Measurements from ENCODE around the gene NAALADL2. TPM values are rescaled to one million over a fixed set of nuclear protein-coding genes. Genes with fewer than 3 reads are reported as not detected.

NAALADL2 gene
- total RNA-seq, 1 experiment from 2014 or later, result 1.6 TPM

DNA sequence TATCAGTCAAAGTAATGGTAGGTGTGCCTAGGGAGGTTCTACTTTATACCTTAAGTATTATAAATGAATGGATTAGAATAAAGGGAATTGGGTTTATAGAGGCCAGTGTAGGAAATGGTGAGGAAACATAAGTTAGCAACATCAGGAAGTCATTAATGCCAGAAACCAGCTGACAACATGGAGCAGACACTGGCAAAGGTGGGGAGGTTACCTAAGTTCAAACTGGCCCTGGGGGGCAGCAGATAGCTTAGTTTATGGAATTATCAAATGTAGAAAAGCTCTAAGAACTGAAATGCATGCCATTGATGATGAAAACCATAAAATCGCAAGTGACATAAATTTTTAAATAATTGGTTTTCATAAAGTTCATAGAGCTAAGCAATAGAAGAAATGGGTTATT, 498.6 kb downstream of the NAALADL2 start:
- no peak overlapping the region for H4K5ac ChIP-seq (ENCODE audit: insufficient read length, low read depth, low read length)
- no peak overlapping the region for H3K18ac ChIP-seq (ENCODE audit: insufficient read length, low read depth, low read length)
- no peaks in the 10 kb centered on the region for H4K20me1 ChIP-seq (ENCODE audit: control insufficient read depth, insufficient read depth, insufficient read length)
- no peak overlapping the region for H3K14ac ChIP-seq (ENCODE audit: insufficient read depth, low read length)
- H3K4me3 Mint-ChIP-seq, result no peak overlapping the region
- no peaks in the 10 kb centered on the region for H3K27me3 ChIP-seq (ENCODE audit: insufficient read depth, low read length)
- TF ChIP-seq, protein P1, sequence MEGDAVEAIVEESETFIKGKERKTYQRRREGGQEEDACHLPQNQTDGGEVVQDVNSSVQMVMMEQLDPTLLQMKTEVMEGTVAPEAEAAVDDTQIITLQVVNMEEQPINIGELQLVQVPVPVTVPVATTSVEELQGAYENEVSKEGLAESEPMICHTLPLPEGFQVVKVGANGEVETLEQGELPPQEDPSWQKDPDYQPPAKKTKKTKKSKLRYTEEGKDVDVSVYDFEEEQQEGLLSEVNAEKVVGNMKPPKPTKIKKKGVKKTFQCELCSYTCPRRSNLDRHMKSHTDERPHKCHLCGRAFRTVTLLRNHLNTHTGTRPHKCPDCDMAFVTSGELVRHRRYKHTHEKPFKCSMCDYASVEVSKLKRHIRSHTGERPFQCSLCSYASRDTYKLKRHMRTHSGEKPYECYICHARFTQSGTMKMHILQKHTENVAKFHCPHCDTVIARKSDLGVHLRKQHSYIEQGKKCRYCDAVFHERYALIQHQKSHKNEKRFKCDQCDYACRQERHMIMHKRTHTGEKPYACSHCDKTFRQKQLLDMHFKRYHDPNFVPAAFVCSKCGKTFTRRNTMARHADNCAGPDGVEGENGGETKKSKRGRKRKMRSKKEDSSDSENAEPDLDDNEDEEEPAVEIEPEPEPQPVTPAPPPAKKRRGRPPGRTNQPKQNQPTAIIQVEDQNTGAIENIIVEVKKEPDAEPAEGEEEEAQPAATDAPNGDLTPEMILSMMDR (conservative IDR thresholded peaks at IDR 0.05), result no peak
- H2BK5ac ChIP-seq (ENCODE audit: insufficient read length, low read length), result no peak overlapping the region
- no peak overlapping the region for H2BK12ac ChIP-seq (ENCODE audit: insufficient read length, low read depth, low read length)
- no peak overlapping the region for H4K8ac ChIP-seq (replicated peaks; ENCODE audit: insufficient read length, low read depth, low read length)
- H3K4me1 ChIP-seq (ENCODE audit: insufficient read depth, low read length), result no peaks in the 10 kb centered on the region
- H4K91ac ChIP-seq (ENCODE audit: insufficient read length, low read depth, low read length), result no peak overlapping the region
- peaks cover 0 to 1% (median 0%) of the 10 kb centered on the region in 3 experiments; a peak in 2 of 7 replicates for H3K36me3 Mint-ChIP-seq (ENCODE audit: insufficient read depth in 1 of 3, low read depth in 3 of 3)
- H2BK120ac ChIP-seq (ENCODE audit: low read depth, low read length, poor library complexity, severe bottlenecking), result no peak overlapping the region
- no peak overlapping the region for H3K4ac ChIP-seq (ENCODE audit: low read depth, low read length)
- no peaks in the 10 kb centered on the region for H3K79me1 ChIP-seq (ENCODE audit: insufficient read depth, low read depth, low read length, poor library complexity, severe bottlenecking)
- H3K27me3 Mint-ChIP-seq (ENCODE audit: low read depth), result no peaks in the 10 kb centered on the region
- no peak overlapping the region for H3K27ac ChIP-seq (ENCODE audit: insufficient read length, low read depth, low read length)
- no peaks in the 10 kb centered on the region for H3K4me1 Mint-ChIP-seq
- H3K23me2 ChIP-seq (ENCODE audit: insufficient read length, low read depth, low read length, poor library complexity, severe bottlenecking), result no peaks in the 10 kb centered on the region
- WGBS (ENCODE audit: extremely low coverage, insufficient read length, low lambda C conversion rate), result no CpG with 5 or more reads among the region's 1 CpG
- H2BK15ac ChIP-seq (ENCODE audit: low read depth, low read length), result no peak overlapping the region
- H2AK5ac ChIP-seq (ENCODE audit: insufficient read length, low read length), result no peak overlapping the region
- no peak overlapping the region for H2BK20ac ChIP-seq (ENCODE audit: low read depth, low read length, poor library complexity, severe bottlenecking)
- H3K79me2 ChIP-seq (ENCODE audit: insufficient read depth, low read length), result no peaks in the 10 kb centered on the region
- peaks cover 4 to 9% of the 10 kb centered on the region in 2 experiments; a peak in 3 of 5 replicates for H3K9me3 Mint-ChIP-seq
- 0 out of 7 replicates have a peak overlapping the region, but pooled peaks of 1 of the 3 experiments have one; percentile 27 for H3K27ac Mint-ChIP-seq
- H3K9ac ChIP-seq (ENCODE audit: extremely low read depth, insufficient read length, low read length), result no peak overlapping the region
- H3T11ph ChIP-seq (ENCODE audit: low read length), result no peak overlapping the region
- no peak overlapping the region for H2AFZ ChIP-seq (ENCODE audit: low read length)
- H3K23ac ChIP-seq (ENCODE audit: insufficient read length, low read depth, low read length), result no peak overlapping the region
- H3K4me2 ChIP-seq (ENCODE audit: insufficient read depth, insufficient read length, low read length), result no peak overlapping the region
- no peaks in the 10 kb centered on the region for H3K9me3 ChIP-seq (ENCODE audit: control insufficient read depth, low read depth, low read length)
- no peak overlapping the region for H3K56ac ChIP-seq (ENCODE audit: insufficient read length, low read depth, low read length)
- DNase-seq, result no peak

All from H9 (cell line).